ENCODE data around the gene FAM168B.
"Not testable (repeated sequence)": the region's sequence is repeated elsewhere in the genome, so short reads cannot be mapped to it uniquely, and the experiment has no call there.

The FAM168B gene

GRCh38 chr2:131093006-131093695 lies at the start of gene FAM168B:
TSS of gene FAM168B (minus strand) at chr2:131093460. CDS start at chr2:131082646, 10,814 bp downstream.
- peak; percentile 89 for DNase-seq
- peak; percentile 87 for ATAC-seq

GRCh38 chr2:131142849-131143248 lies 49.6 kb upstream of the FAM168B start:
- ATAC-seq (no peak), DNase-seq (no peak)

GRCh38 chr2:131140581-131140980 lies 47.3 kb upstream of the FAM168B start:
- DNase-seq (no peak), ATAC-seq (no peak)

- ATAC-seq (peak; percentile 73), DNase-seq (no peak)
These were observed 39.5 kb upstream of the FAM168B start for GRCh38 chr2:131132729-131133128.

GRCh38 chr2:131130298-131130596 lies 37.0 kb upstream of the FAM168B start:
- DNase-seq (no peak), ATAC-seq (no peak)

GRCh38 chr2:131127981-131128380 lies 34.7 kb upstream of the FAM168B start:
- DNase-seq (no peak), ATAC-seq (no peak)

- ATAC-seq (no peak), DNase-seq (no peak)
These were observed 33.8 kb upstream of the FAM168B start for GRCh38 chr2:131127076-131127475.

GRCh38 chr2:131126436-131126835 lies 33.2 kb upstream of the FAM168B start:
- no peak for ATAC-seq
- no peak for DNase-seq

GRCh38 chr2:131125195-131125757 lies 32.0 kb upstream of the FAM168B start:
- ATAC-seq (no peak), DNase-seq (no peak)

- ATAC-seq (no peak), DNase-seq (no peak)
These were observed 29.9 kb upstream of the FAM168B start for GRCh38 chr2:131123192-131123591.

GRCh38 chr2:131122496-131122895 lies 29.2 kb upstream of the FAM168B start:
- ATAC-seq (no peak), DNase-seq (no peak)

GRCh38 chr2:131121464-131121863 lies 28.2 kb upstream of the FAM168B start:
- DNase-seq (no peak), ATAC-seq (no peak)

- no peak for ATAC-seq
- no peak for DNase-seq
These were observed 27.6 kb upstream of the FAM168B start for GRCh38 chr2:131120815-131121317.

GRCh38 chr2:131115752-131116151 lies 22.5 kb upstream of the FAM168B start:
- DNase-seq (no peak), ATAC-seq (peak; percentile 49)

- not testable (repeated sequence) for ATAC-seq, DNase-seq
These were observed 21.7 kb upstream of the FAM168B start for GRCh38 chr2:131114950-131115349.

- ATAC-seq (no peak), DNase-seq (no peak)
These were observed 20.4 kb upstream of the FAM168B start for GRCh38 chr2:131113566-131114227.

- no peak for DNase-seq
These were observed 19.3 kb upstream of the FAM168B start for GRCh38 chr2:131112529-131112928.

GRCh38 chr2:131105950-131106801 lies 12.9 kb upstream of the FAM168B start:
- ATAC-seq (peak; percentile 33), DNase-seq (peak; percentile 58)

More at GRCh38 chr2:131112529-131112928, 19.3 kb upstream of the FAM168B start:
- ATAC-seq: no peak

- ATAC-seq (peak; percentile 79), DNase-seq (peak; percentile 96)
These were observed 12.1 kb upstream of the FAM168B start, which contains the start of gene PLEKHB2 for GRCh38 chr2:131105156-131105949. TSS of gene PLEKHB2 (plus strand) at chr2:131105336. CDS start at chr2:131120942, 15,606 bp downstream.

GRCh38 chr2:131104487-131105155 lies 11.4 kb upstream of the FAM168B start:
- peak; percentile 51 for DNase-seq
- peak; percentile 63 for ATAC-seq

GRCh38 chr2:131103165-131103564 lies 9.9 kb upstream of the FAM168B start:
- DNase-seq (no peak), ATAC-seq (no peak)

Measured in stimulated activated naive CD8-positive, alpha-beta T cell treated with anti-CD3 and anti-CD28 coated beads, Interleukin-15, Interleukin-2, amounts not matched to agents 100 U/mL and 50 U/mL, for 24 hours (primary cell).